HG02885 (cell line): Measurements from ENCODE around the gene NFIA.
"Not testable (repeated sequence)": the region's sequence is repeated elsewhere in the genome, so short reads cannot be mapped to it uniquely, and the experiment has no call there.

Experiments used
- ATAC-seq: cut with Tn5 transposase; IDR thresholded peaks from one replicate; pipeline ENCODE4 v1.9.1; 2021; ENCODE audit warnings: mild to moderate bottlenecking; ENCODE audit not compliant: unreplicated experiment, poor library complexity

The NFIA gene

DNA sequence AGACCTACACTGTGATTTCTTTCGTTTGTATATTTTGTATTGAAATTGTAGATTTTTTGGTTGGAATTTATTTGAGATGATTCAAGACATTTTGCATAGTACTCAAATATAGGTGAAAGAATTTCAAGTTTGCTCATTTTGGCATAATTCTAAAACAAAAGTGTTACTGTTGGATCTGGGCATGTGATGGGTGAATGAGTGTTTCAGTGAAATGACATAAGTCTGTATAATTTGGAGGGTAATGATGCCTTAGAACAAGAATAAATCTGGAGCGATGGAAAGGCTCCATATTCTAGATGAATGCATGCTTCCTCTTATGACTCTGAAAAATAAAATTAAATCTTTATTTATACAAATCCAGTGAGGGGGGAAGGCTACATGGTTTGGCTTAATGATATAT is 41.0 kb downstream of the NFIA start:
- ATAC-seq: no peak

DNA sequence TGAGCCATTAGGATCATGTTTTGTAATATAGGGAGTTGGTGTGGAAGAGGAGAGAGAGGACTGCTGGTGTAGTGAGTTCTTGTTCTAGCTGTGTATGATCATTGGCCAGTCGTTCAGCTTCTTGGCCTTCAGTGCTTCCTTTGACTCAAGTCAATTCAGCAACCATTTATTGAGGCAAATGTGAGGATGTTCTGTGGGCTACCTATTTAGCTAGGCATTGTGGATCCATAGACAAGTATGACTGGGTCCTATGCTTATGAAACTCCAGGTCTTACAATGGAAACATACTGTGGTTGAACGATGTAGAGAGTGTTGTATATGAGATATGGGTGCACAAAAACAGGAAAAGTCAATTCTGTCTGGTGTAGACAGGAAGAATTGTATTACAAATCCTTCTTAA is 41.7 kb downstream of the NFIA start:
- no peak for ATAC-seq

DNA sequence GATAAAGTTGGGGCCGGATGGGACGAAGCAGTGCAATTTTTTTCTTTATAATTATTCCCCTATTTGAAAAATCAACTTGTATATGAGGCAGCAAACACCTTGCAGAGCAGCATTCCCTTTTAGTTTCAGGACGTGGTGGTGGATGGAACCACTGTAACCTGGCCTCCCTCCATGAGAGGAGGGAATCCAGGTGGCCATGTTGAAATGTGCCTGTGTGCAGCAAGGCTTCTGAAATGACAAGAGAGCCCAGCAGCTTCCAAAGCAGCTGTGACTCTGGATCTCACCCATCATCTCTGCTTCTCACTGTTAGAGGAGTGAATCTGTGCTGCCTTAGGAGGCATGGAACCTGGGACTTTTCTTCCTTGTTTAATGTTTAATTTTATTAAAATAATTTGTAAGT is 42.3 kb downstream of the NFIA start:
- ATAC-seq: no peak

DNA sequence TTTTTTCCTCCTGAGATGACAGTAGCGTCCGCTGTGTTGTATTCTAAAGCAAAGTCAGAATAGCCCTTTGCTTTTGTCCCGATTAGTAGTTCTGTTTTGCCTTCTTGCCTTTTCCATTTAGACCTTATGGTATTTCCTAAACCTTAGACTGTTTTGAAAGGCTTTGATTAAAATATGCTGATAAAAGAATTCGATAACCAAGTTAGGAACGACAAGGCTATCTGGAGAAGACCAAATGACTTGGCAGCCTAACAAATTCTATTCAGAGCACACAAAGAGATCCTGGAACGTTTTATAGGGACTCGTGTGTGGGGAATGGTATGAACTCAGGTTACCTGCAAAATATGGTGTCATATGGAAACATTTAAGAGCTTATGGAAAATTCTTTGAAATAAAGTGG is 42.9 kb downstream of the NFIA start:
- no peak for ATAC-seq

DNA sequence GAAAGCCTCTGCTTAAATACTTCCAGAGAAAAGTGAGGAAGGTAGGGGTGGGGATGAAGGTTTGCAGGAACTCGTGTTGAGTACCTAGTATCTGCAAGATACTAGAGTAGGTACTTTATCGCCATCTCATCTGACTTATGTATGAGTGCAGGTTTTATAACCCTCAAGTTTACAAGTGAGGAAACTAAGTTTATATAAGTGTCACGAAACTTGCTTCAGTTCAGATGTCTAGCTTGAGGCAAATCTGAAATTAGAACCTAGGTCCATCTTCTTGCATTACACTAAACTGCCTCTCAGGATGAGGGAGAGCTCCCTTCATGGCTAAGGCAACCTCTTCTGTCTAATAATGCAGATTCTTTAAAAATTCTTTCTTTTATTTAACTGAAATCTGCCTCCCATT is 43.5 kb downstream of the NFIA start:
- ATAC-seq: no peak

DNA sequence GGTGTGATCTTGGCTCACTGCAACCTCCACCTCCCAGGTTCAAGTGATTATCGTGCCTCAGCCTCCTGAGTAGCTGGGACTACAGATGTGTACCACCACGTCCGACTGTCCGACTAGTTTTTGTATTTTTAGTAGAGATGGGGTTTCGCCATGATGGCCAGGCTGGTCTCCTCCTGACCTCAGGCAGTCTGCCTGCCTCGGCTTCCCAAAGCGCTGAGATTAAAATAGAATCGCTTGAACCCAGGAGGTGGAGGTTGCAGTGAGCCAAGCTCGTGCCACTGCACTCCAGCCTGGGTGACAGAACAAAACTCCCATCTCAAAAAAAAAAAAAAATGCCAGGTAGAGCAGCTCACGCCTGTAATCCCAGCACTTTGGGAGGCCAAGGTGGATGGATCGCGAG is 44.5 kb downstream of the NFIA start:
- ATAC-seq: not testable (repeated sequence)

DNA sequence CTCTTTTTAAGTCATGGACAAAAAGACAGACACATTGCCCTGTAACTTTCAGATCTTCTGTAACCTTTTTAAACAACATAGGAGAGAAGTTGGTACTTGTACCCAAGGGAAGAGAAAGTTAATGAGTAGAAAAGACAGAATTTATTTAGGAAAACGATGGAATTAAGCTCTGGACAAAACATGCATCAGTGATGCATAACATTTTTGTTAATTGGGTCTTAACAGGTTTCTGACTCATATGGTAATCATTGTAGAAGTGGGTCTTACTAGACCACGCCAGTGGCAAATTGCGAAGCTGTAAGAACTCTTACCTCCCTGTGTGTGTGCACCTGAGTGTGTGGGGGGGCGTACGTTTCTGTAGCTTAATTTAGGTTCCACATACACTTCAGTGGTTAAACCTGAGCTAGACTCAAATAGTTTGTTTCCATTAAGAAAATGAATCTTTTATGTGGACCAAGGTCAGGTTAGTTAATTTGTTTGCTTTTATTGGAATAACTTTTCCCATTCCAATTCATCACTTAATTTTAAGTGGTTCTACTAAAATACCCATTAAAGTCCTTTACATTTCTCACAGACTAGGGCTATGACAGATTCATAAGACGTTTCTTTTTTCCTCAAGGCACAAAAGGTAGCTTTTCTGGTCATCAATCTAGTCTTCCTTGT is 48.1 kb downstream of the NFIA start:
- ATAC-seq: no peak

DNA sequence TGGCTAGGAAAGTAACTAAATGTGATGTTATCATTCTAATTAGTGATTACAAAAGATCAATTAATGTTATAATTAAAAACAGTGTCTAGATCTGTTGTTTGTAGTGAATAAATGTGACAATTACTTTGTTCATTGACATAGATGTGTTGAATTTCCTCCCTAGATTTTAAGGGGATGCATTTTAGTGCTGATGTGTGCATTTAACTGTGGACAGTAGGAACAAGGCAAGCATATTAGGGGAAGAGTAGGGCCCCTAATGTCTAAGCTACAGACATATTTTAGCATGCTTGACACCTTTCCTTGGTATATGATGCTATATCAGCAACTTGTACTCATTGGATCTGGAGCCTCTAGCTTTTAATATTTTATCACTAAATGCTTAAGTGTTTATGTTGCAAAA is 48.9 kb downstream of the NFIA start:
- no peak for ATAC-seq

DNA sequence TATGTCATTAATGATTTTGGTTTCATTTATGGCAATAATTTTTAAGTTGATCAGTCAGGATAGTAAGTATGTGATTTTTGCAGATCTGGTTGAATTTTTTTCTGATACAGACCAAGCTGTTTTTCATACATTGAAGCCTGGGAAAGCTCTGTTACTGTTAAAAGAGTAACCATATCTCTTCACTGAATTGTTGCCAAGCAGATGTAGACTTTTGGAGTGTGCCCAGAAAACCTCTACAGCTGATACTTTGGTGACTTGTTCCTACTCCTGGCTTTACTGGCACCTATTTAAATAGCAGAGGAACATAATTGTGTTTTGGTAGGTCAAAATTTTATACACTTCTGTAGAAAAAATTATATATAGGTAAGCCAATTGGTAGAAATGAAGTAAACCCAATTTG is 49.4 kb downstream of the NFIA start:
- no peak for ATAC-seq

DNA sequence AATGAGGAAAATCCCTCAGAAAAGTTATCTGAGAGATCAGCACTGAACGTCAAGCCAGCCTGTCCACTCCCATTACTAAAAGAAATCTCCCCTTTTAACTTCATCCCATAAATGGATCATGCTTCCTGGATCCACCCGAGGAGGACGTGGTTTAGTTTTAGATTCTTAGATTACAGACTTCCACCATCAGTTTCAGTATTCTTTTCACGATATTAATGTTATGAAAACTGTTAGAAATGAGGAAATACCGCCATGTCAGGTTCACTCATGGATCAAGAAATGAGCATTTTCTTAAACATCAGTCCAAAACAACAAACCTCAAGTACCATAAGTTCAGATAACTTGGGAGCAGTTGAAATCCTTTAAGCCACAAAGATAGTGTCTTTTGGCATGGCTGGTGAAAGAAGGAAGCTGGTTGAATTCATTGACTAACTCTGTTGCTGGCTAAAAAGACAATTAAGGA is 49.8 kb downstream of the NFIA start:
- no peak for ATAC-seq

DNA sequence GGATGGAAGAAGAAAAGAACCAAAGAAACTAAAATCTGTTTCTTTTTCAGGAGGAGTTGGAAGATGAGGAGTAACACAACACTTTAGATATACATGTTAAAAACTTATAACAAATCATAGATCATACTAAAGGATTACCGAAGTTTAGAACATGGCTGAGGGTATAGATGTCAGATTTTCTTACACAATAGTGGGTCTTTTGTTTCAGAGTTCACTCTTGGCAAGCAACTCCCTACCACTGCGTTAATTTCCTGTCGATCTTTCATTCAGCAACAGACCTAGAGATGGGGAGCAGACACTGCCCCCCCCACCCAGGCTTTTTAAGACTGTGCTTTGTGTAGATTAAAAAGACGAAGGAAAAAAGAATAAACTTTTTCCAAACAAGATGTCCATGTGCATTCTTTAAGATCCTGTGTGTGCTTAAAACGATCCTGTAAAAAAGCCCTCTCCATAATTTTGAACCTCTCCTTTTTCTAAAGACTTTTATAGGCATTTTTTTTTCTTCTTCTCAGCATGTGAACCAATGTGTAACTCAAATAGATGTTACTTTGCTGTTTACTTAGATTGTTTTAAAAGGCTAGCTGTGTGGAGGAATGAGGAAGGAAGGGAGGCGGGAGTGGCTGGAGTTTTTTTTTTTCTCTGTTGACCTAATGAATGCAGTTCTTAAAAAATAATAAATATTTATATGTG is 50.4 kb downstream of the NFIA start:
- ATAC-seq: no peak

DNA sequence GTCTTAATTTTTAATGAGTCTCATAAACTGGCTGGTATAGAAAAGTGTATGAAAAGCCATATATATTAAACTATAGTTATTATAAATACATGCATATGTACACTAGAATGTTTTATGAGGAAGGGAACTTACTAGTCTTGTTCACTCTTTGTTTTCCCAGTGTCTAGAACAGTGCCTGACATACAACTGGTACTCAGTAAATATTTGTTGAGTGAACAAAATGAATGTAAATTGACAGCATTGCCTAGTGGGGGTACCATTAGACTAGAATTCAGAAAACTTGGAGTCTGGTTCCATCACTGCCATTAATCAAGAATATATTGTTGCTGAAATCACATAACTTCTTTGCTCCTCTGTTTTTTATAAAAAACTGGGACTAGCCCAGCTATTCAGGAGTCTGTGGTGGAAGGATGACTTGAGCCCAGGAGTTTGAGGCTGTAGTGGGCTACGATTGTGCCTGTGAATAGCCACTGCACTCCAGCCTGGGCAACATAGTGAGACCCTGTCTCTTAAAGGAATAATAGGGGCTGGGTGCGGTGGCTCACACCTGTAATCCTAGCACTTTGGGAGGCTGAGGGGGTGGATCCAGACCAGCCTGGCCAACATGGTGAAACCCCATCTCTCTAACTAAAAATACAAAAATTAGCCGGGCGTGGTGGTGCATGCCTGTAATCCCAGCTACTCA is 51.1 kb downstream of the NFIA start:
- ATAC-seq: no peak

DNA sequence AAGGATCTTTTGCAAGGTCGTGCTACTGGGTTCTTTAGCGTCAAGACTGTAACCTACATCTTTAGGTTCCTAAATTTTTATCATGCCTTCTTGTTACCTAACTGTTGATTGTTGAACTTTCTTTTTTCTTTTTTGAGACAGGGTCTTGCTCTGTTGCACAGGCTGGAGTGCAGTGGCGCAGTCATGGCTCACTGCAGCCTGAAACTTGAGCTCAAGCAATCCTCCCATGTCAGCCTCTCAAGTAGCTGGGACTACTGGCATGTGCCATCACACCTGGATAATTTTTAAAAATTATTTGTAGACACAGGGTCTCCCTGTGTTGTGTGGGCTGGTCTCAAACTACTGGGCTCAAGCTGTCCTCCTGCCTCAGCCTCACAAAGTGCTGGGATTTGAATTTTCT is 52.9 kb downstream of the NFIA start:
- no peak for ATAC-seq

DNA sequence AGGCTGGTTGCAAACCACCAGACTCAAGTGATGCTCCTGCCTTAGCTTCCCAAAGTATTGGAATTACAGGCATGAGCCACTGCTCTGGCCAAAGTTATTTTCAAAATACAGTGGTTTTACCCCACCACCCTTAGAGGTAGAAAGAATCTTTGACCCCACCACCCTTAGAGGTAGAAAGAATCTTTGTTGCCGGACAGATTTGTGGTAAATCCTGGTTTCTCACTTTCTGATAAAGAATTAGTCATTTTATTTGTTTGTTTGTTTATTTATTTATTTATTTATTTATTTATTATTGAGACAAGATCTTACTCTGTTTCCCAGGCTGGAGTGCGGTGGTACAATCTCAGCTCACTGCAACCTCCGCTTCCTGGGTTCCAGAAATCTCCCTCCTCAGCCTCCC is 55.9 kb downstream of the NFIA start:
- ATAC-seq: no peak

DNA sequence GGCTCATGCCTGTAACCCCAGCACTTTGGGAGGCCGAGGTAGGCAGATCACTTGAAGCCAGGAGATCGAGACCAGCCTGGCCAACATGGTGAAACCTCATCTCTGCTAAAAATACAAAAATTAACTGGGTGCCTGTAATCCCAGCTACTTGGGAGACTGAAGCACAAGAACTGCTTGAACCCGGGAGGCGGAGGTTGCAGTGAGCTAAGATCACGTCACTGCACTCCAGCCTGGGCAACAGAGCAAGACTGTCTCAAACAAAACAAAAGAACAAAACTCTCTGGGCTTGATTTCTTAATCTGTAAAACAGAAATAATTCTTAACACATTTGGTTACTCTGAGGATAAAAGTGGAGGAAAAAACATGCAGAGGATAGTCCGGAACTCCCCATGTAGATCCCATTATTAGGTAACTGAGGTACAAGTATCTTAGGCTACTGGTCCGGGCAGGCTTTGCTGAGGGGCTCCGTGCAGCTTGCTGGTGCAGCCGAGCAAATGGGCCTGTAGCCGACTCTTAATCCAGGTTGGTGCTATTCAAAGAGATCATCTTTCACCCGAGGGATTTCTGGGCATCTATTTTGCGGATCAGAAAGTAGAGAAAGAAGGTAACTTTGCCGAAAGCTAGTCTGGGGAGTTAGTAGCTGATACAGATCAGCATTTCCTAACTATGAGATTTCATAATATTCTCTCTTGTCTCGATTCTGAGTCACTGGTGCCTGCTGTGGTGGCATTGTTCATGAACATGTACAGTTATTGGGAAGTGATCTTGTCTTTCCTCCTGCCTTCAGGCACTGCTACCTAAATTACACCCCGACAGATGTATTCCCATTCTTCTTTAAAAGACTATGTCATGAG is 56.8 kb downstream of the NFIA start:
- no peak for ATAC-seq

DNA sequence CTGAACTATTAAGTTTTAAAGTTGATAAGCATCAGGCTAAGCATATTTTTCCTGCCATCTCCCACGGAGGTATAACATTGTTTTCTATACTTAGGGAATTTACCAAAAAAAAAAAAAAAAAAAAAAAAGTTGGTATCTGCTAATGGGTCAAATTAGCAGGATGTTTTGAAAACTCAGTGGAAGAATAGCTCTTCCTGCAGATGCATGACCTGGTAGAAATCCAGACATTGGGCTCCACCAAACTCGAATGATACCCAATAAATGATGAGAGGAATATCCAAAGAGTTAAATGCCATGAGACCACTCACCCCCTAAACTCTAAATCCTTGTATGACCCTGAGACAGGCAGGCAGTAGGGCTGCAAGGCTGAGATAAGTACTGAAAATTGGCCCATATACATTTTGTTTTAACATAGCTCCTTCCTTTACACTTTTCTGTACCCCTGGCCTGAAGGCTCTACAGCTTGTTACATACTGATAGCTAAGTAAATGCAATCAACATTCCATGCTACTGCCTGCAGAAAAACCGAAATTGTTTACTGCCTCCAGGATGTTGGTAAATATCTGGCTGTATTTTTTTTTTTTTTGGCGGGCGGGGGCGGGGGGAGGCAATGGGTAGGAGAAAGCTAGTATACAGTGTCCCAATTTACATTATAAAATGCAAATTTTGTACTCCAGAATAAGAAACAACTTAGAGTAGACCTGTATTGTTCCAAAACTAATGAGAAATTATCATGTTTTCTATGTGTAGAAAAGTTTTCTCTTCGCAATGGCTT is 57.6 kb downstream of the NFIA start:
- no peak for ATAC-seq

DNA sequence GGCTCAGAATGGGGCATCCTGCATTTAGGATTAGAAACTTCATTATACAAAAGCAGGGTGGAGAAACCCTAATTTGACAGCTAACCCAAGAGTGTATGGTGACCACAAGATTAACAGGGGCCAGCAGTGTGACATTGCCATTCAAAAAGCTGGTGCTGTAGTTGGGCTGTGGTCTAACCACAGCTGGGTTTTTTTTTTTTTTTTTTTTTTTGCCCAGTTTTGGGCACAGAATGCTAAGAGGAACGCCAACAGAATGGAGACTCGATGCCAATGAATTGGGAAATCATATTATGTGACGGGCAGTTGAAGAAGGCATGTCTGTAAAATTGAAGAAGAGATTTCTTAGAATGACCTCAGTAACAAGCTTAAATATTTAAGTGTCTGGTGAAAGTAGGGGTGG is 58.4 kb downstream of the NFIA start:
- ATAC-seq: no peak

DNA sequence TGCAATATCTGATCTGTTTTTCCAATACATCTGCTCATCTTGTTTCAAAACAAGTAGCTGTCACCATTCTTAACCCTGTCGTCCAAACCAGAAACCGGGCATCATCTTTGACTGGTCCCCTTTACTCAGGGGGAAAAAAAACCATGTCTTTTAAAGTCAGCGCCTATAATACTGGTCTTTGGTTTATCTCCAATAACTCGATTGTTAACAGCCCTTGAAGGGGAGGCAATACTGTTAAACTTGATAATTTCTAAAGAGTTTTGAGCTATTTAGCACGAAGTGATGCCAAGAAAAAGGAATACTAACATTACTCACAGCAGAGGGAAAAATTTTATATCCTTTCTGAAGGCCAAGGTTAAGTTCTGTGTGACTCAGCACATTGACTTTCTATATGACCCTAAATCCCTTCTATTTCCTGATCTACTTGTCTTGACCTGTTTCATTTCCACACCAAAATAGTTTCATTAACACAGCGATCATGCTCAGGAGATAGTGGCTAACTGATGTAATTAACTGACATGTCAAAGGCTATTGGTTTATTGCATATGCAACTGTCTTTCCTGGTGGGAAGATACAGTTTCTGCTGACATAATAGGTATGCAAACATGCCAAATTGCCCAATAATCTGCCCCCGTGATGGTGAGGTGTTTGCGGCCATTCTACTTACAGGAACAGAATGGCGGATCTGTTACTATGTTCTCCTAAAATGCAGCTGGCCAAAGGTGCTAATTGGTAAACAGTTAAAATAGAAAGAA is 59.1 kb downstream of the NFIA start:
- ATAC-seq: no peak

DNA sequence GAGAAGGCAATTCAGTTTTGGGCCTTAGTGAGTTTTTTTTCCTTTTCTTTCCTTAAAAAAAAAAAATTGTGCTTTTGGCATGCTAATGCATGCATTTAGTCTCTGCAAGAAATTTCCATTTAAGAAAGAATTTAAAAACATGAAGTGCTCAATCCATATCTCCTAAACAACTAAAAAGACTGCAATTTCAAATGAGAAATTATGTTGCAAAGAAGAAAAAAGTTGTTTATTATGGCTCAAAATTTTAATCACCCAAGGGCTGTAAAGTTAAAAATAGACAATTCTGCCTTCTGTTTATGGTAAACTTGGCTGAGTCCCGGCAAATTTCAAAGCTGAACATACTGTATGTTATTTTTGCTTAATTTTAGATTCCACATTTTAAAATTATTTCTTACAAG is 59.7 kb downstream of the NFIA start:
- ATAC-seq: no peak
